Stimulated activated CD4-positive, alpha-beta T cell treated with anti-CD3 and anti-CD28 coated beads, Interleukin-1b, Interleukin-23, amount 100 ng/mL, for 1 hour (primary cell): ENCODE measurements around the gene UBE2E2.

Source experiments
- DNase-seq, 2 donors: peaks; one replicate each; pipeline ENCODE4 v3.0.0-alpha.2; 2020; ENCODE audit warnings: low read depth in 2 of 2

Gene UBE2E2

GRCh38 chr3:23480329-23480714 lies 277.2 kb downstream of the UBE2E2 start:
- DNase-seq, result no peak

GRCh38 chr3:23481011-23481615 lies 278.0 kb downstream of the UBE2E2 start:
- no peak for DNase-seq

GRCh38 chr3:23481616-23482278 lies 278.6 kb downstream of the UBE2E2 start:
- no peak for DNase-seq

GRCh38 chr3:23484386-23484785 lies 281.3 kb downstream of the UBE2E2 start:
- no peak for DNase-seq

DNA sequence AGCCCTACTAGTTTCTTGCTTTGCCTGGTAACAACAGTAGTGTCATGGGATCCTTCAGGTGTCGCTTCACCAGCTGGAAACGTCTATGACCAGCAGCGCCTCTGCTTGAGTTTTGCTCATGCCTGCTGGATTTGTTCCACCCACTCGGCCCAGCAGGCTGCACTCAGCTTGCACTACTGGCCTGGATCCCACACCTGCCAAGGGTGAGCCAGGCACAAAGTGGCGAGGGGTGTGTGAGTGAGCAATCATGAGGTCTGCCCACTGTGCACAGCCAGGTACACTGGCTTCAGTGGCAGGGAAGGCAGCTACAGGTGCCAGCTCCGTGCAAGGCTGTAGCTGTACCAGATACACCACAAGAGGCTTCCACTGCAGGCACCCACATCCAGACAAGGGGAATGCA lies 282.8 kb downstream of the UBE2E2 start:
- DNase-seq, result no peak

DNA sequence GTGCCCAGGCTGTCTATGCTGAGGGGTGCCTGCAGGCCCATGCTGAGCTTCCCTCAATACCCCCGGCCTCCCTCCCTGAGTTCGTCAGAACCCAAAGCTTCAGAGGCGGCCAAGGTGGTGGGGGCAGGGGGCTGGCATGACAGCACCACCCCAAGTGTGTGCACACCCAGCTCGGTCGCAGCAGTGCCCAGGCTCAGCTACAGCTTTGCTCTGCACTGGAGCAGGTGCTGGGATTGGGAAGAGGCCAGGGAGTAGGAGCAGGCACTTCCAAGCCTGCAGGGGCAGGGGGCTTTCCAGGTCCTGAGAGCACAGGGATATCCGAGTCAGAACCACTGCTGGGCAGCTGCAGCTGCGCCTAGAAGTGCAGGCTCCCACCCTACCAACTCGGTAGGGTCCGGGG lies 283.9 kb downstream of the UBE2E2 start:
- no peak for DNase-seq

DNA sequence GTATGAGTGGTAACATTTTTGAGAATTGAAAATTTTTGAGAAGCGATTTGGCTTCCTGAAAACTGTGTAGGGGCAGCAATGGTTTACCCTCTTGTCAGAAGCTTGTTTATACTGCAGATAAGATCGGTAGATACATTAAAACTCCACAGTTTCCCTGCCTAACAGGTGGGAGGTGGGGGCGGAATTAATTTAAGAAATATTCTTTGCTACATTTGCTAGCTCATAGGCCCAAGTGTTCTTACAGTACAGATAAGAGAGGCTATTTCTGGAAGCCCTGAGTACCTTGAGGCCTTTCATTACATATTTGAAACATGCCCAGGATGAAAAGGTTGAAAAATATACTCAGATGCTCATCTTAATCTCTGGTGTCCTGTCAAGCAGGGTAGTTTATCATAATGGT lies 285.5 kb downstream of the UBE2E2 start:
- no peak for DNase-seq

DNA sequence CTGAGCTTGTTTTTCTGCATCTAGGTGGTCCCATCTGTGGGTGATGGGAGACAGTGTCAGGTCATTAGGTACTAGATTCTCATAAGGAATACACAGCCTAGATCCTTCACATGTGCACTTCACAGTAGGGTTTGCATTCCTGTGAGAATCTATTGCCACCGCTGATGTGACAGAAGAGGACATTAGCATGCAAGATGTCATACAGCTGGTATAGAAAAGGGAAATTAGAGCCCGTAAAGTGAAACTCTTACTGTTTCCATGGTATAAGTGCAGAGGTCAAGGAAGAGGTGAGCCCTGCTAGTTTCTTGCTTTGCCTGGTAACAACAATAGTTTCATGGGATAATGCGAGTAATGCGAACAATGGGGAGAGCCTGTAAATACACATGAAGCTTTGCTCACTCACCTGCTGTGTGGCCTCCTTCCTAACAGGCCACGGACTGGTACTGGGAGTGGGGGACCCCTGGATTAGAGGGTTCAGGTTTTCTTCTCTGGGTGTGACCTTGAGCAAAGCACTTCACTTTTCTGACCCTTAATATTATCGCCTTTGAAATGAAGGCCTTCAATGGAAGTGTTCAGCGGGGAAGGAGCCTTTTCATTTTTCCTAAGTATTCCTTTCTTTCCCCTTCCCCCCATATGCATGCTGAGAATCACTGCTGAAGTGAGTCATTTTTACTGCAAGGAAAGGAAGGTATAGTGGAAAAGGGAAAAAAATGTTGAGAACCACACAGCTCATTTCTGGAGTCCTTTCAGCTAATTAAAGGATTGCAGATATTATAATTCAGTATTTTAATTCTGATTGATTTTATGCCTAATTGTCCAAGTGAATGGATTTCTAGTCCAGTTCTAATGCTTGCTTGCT lies 286.4 kb downstream of the UBE2E2 start:
- no peak for DNase-seq

GRCh38 chr3:23490459-23490858 lies 287.3 kb downstream of the UBE2E2 start:
- no peak for DNase-seq

GRCh38 chr3:23492057-23492456 lies 288.9 kb downstream of the UBE2E2 start:
- no peak for DNase-seq

GRCh38 chr3:23493889-23494288 lies 290.8 kb downstream of the UBE2E2 start:
- no peak for DNase-seq

DNA sequence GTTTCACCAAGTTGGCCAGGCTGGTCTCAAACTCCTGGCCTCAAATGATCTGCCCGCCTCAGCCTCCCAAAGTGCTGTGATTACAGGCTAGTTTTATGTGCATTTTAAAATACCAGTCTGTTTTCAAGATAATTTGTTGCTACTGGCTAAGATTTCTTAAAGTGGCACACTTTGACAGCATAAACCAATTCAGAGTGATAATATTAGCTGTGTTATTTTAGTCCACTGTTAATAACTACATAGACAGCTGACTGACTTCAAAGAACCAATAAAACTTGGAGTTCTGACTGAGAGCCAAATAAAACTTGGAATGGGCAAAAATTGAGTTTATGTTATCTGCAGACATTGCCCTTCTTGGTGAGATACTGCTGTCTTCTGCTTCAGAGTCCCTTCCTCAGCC lies 291.8 kb downstream of the UBE2E2 start:
- no peak for DNase-seq

DNA sequence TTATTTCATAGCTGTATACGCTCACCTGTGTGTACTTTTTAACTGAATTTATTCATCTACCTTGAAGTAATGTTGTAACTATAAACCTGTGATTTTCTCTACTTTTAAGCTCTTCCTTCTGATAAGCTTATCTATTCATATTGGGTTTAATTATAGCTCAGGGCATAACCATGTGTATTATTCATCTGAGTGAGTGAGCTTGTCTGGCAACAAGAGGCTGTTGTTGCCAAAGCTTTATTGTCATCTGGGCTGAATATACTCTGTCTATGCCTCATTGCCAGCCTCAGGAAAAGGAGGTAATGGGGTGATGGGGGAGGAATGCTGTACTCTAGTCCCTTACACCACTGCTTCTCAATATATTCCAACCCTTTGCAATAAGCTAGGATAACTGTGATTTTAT lies 292.4 kb downstream of the UBE2E2 start:
- DNase-seq, result no peak

DNA sequence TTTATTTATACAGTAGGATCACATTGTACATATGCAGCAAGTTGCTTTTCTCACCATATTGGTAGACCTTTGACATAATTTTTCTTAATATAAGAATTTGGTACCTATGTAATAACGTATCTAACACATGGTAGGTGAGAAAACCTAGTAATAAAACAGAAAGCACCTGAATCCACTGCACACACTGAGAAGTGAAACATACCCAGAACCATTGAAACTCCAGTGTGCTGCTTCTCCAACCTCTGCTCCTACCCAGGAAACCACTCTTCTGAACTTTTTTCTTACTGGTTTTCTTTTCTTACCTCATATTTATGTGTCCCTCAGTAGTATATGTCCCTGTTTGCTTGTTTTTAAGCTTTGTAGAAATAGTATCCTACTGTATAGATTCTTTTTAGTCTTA lies 293.0 kb downstream of the UBE2E2 start:
- DNase-seq, result no peak

DNA sequence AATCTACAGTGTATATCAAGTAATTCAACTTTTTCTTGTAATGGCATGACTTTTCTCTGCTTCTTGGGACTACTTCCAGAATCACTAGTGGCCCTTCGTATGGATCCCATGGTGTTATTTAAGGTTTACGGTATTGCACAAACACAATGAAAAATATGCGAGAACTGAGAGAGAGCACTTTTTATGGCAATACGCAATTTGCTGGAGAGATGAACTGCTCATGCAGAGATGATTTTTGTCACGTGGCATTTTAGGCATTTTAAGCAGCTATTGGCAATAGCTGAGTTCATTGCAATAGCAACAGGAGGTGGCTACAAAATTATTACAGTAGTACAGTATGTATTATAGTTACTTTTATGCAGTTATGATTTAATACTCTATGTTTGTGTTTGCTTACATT lies 294.0 kb downstream of the UBE2E2 start:
- DNase-seq, result no peak

GRCh38 chr3:23501201-23501802 lies 298.2 kb downstream of the UBE2E2 start:
- no peak for DNase-seq

GRCh38 chr3:23508464-23508863 lies 305.3 kb downstream of the UBE2E2 start:
- DNase-seq, result no peak

DNA sequence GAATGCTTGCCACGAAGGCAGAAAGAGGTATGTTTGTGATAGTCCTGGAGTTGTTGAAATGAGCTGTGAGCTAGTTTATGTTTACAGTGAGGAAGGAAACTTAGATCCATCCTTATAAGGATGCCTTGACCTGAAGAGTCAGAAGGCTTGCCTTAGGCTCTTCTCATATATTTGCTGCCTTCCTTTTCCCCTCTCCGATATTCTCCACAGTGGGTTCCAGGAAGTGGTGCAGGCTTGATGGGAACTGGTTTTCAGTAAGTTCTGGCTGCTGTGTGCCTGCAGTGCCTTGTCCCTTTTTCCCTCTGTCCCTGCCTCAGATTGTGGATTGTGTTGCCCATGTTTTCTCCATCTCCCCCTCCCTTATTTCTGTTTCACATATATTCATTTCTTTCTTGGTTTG lies 315.3 kb downstream of the UBE2E2 start:
- DNase-seq, result no peak

- DNase-seq, result no peak
Measured at GRCh38 chr3:23519314-23520208, 316.4 kb downstream of the UBE2E2 start.

- DNase-seq, result no peak
Measured at GRCh38 chr3:23527326-23527725, 324.2 kb downstream of the UBE2E2 start.

- DNase-seq, result no peak
Measured at GRCh38 chr3:23533596-23533995, 330.5 kb downstream of the UBE2E2 start.

DNA sequence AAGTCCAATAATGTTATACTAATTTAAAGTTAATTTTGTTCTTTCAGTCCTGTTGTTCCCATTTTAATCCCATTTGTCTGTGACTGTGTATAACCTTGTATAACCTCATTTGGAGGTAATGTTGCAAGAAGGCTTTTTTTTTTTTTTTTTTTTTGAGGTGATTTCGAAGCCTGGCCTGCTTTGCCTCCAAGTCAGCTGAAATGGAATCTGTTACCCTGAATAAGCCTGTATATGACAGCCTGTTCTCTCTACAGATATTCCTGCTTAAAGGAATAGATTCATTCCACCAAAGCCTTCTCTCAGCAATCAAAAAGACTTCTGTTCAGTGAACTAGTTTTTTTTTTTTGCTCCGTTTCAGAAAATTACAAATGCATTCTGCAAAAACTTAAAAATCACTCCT lies 330.9 kb downstream of the UBE2E2 start:
- DNase-seq, result no peak
